Mesenchymal stem cell (in vitro differentiated cells and primary cell): ENCODE results near the gene UBAC2.

Source experiments
- DNase-seq: peaks from one replicate; pipeline ENCODE4 v3.0.0-alpha.2; 2013
- H2AFZ ChIP-seq: one replicate; pipeline ENCODE4 v1.6.1; 2013; ENCODE audit warnings: low read depth, mild to moderate bottlenecking, control low read depth, inconsistent platforms, low read length, moderate library complexity
- H2AK5ac ChIP-seq: 2 replicates; pipeline ENCODE4 v1.6.1; 2013; ENCODE audit warnings: low read length, moderate library complexity, mild to moderate bottlenecking, inconsistent platforms; ENCODE audit not compliant: severe bottlenecking
- H2BK120ac ChIP-seq: one replicate; pipeline ENCODE4 v1.6.1; 2013; ENCODE audit warnings: low read depth, mild to moderate bottlenecking, inconsistent platforms, low read length, moderate library complexity
- H2BK12ac ChIP-seq, 2 experiments: one replicate each; pipeline ENCODE4 v1.6.1; 2013; ENCODE audit warnings: inconsistent platforms in 2 of 2, low read length in 2 of 2, mild to moderate bottlenecking in 2 of 2, moderate library complexity in 2 of 2, control low read depth in 1 of 2
- H2BK15ac ChIP-seq: one replicate; pipeline ENCODE4 v1.6.1; 2013; ENCODE audit warnings: mild to moderate bottlenecking, low read depth, inconsistent platforms; ENCODE audit not compliant: poor library complexity, severe bottlenecking
- H2BK5ac ChIP-seq: 2 replicates; pipeline ENCODE4 v1.6.1; 2013; ENCODE audit warnings: low read depth, mild to moderate bottlenecking, low read length, control low read depth, inconsistent platforms; ENCODE audit not compliant: poor library complexity, severe bottlenecking
- H3K14ac ChIP-seq, 2 experiments: one replicate each; pipeline ENCODE4 v1.6.1; 2013; ENCODE audit warnings: inconsistent platforms in 2 of 2, low read length in 2 of 2, control low read depth in 1 of 2, mild to moderate bottlenecking in 1 of 2, moderate library complexity in 1 of 2
- H3K18ac ChIP-seq, 2 experiments: one replicate each; pipeline ENCODE4 v1.6.1; 2013; ENCODE audit warnings: inconsistent platforms in 2 of 2, low read length in 2 of 2, control low read depth in 1 of 2, low read depth in 1 of 2, mild to moderate bottlenecking in 1 of 2
- H3K23ac ChIP-seq, 2 experiments: one replicate each; pipeline ENCODE4 v1.6.1; 2013; ENCODE audit warnings: inconsistent platforms in 2 of 2, low read length in 2 of 2, mild to moderate bottlenecking in 2 of 2, moderate library complexity in 2 of 2, control low read depth in 1 of 2
- H3K27ac ChIP-seq: 2 replicates; pipeline ENCODE4 v1.5.1; 2013; ENCODE audit warnings: mild to moderate bottlenecking, moderate library complexity, low read length, control low read depth, inconsistent platforms; ENCODE audit not compliant: poor library complexity, severe bottlenecking
- H3K27me3 ChIP-seq, 2 experiments: 2 replicates each; pipeline versions ENCODE4 v1.6.1 to v1.7.0; 2013; ENCODE audit warnings: low read length in 2 of 2, mild to moderate bottlenecking in 2 of 2, moderate library complexity in 2 of 2, control low read depth in 1 of 2, inconsistent platforms in 1 of 2; ENCODE audit not compliant: control insufficient read depth in 1 of 2, insufficient read depth in 1 of 2
- H3K36me3 ChIP-seq, 2 experiments: 2 replicates each; pipeline versions ENCODE4 v1.6.1 to v1.7.0; 2013; ENCODE audit warnings: low read length in 2 of 2, control low read depth in 1 of 2, inconsistent platforms in 1 of 2, low read depth in 1 of 2, mild to moderate bottlenecking in 1 of 2; ENCODE audit not compliant: insufficient read depth in 2 of 2, control insufficient read depth in 1 of 2
- H3K4ac ChIP-seq, 2 experiments: one replicate each; pipeline ENCODE4 v1.6.1; 2013; ENCODE audit warnings: inconsistent platforms in 2 of 2, low read length in 2 of 2, mild to moderate bottlenecking in 2 of 2, moderate library complexity in 2 of 2, control low read depth in 1 of 2, low read depth in 1 of 2
- H3K4me1 ChIP-seq: 2 replicates; pipeline ENCODE4 v1.6.1; 2013; ENCODE audit warnings: low read depth, low read length, control low read depth; ENCODE audit not compliant: control insufficient read depth, insufficient read depth
- H3K4me2 ChIP-seq: 2 replicates; pipeline ENCODE4 v1.6.1; 2013; ENCODE audit warnings: low read length, mild to moderate bottlenecking, inconsistent platforms; ENCODE audit not compliant: poor library complexity, severe bottlenecking
- H3K4me3 ChIP-seq, 2 experiments: 2 replicates each; pipeline versions ENCODE4 v1.5.1 to v1.7.0; 2013; ENCODE audit warnings: low read length in 2 of 2, mild to moderate bottlenecking in 2 of 2, control low read depth in 1 of 2, low read depth in 1 of 2; ENCODE audit not compliant: insufficient read depth in 1 of 2
- H3K79me1 ChIP-seq: replicated peaks from 2 replicates; pipeline ENCODE4 v1.6.1; 2013; ENCODE audit warnings: mild to moderate bottlenecking, control low read depth, low read length, inconsistent platforms; ENCODE audit not compliant: poor library complexity, severe bottlenecking
- H3K9ac ChIP-seq: 2 replicates; pipeline ENCODE4 v1.7.0; 2013; ENCODE audit warnings: mild to moderate bottlenecking, low read length, moderate library complexity
- H3K9me3 ChIP-seq: 2 replicates; pipeline ENCODE4 v1.7.0; 2013; ENCODE audit warnings: mild to moderate bottlenecking, low read length; ENCODE audit not compliant: control insufficient read depth
- H4K8ac ChIP-seq: one replicate; pipeline ENCODE4 v1.6.1; 2013; ENCODE audit warnings: inconsistent platforms, mild to moderate bottlenecking, low read length, moderate library complexity
- H4K91ac ChIP-seq: one replicate; pipeline ENCODE4 v1.6.1; 2013; ENCODE audit warnings: mild to moderate bottlenecking, low read length, inconsistent platforms
- WGBS: methylation state at CpG from one replicate; pipeline ENCODE4 v1.1.7; 2013; ENCODE audit warnings: mixed read lengths; 5-methylcytosine and 5-hydroxymethylcytosine counted together

The UBAC2 gene

GRCh38 chr13:99373436-99373835 is 172.8 kb downstream of the UBAC2 start:
- H3K4ac ChIP-seq: no peak overlapping the region
- peaks cover 4% of the 10 kb centered on the region for H3K4me1 ChIP-seq
- H3K79me1 ChIP-seq: peaks cover 4% of the 10 kb centered on the region
- H3K4me3 ChIP-seq: no peak overlapping the region
- H4K8ac ChIP-seq: no peak overlapping the region
- H2BK15ac ChIP-seq: no peak overlapping the region
- H2AK5ac ChIP-seq: no peak overlapping the region
- DNase-seq: no peak
- H2BK120ac ChIP-seq: no peak overlapping the region
- H3K27ac ChIP-seq: no peak overlapping the region
- no peak overlapping the region for H2BK5ac ChIP-seq
- H3K9ac ChIP-seq: no peak overlapping the region
- no peak overlapping the region for H2AFZ ChIP-seq
- no peak overlapping the region for H4K91ac ChIP-seq
- no peak overlapping the region for H3K14ac ChIP-seq
- H3K36me3 ChIP-seq: peaks cover 30 to 44% of the 10 kb centered on the region in 2 experiments
- no peak overlapping the region for H3K4me2 ChIP-seq
- H3K9me3 ChIP-seq: no peaks in the 10 kb centered on the region
- H3K27me3 ChIP-seq: no peaks in the 10 kb centered on the region
- no peak overlapping the region for H3K18ac ChIP-seq
- H2BK12ac ChIP-seq: no peak overlapping the region
- 94% methylated on average over 7 of the region's 8 CpGs for WGBS
- H3K23ac ChIP-seq: no peak overlapping the region

GRCh38 chr13:99374169-99374991 is 173.7 kb downstream of the UBAC2 start:
- H3K9ac ChIP-seq: no peak overlapping the region
- H3K14ac ChIP-seq: no peak overlapping the region
- H3K79me1 ChIP-seq: peaks cover 4% of the 10 kb centered on the region
- H3K4ac ChIP-seq: no peak overlapping the region
- peaks cover 7% of the 10 kb centered on the region for H3K9me3 ChIP-seq
- H3K4me1 ChIP-seq: peaks cover 2% of the 10 kb centered on the region
- H2BK15ac ChIP-seq: no peak overlapping the region
- no peak for DNase-seq
- H3K36me3 ChIP-seq: peaks cover 27 to 45% of the 10 kb centered on the region in 2 experiments
- H4K8ac ChIP-seq: no peak overlapping the region
- H2BK120ac ChIP-seq: no peak overlapping the region
- WGBS: 98% methylated on average over 8 of the region's 10 CpGs
- H2AFZ ChIP-seq: no peak overlapping the region
- H4K91ac ChIP-seq: no peak overlapping the region
- H2AK5ac ChIP-seq: no peak overlapping the region
- no peak overlapping the region for H3K4me3 ChIP-seq
- H2BK5ac ChIP-seq: no peak overlapping the region
- H2BK12ac ChIP-seq: no peak overlapping the region
- no peak overlapping the region for H3K4me2 ChIP-seq
- no peak overlapping the region for H3K18ac ChIP-seq
- no peaks in the 10 kb centered on the region for H3K27me3 ChIP-seq
- H3K23ac ChIP-seq: no peak overlapping the region
- no peak overlapping the region for H3K27ac ChIP-seq

GRCh38 chr13:99374994-99375737 is 174.5 kb downstream of the UBAC2 start:
- H3K4me1 ChIP-seq: peaks cover 2% of the 10 kb centered on the region
- no peak overlapping the region for H2BK120ac ChIP-seq
- peaks cover 4% of the 10 kb centered on the region for H3K79me1 ChIP-seq
- no peak overlapping the region for H3K4me2 ChIP-seq
- 98% methylated on average over 12 of the region's 12 CpGs for WGBS
- no peak overlapping the region for H3K18ac ChIP-seq
- H2BK5ac ChIP-seq: no peak overlapping the region
- peaks cover 30 to 38% of the 10 kb centered on the region in 2 experiments for H3K36me3 ChIP-seq
- no peak for DNase-seq
- no peak overlapping the region for H3K14ac ChIP-seq
- no peak overlapping the region for H2AFZ ChIP-seq
- H2BK12ac ChIP-seq: no peak overlapping the region
- no peak overlapping the region for H3K9ac ChIP-seq
- H3K9me3 ChIP-seq: peaks cover 7% of the 10 kb centered on the region
- no peak overlapping the region for H2AK5ac ChIP-seq
- no peak overlapping the region for H3K23ac ChIP-seq
- no peak overlapping the region for H2BK15ac ChIP-seq
- no peak overlapping the region for H3K4ac ChIP-seq
- no peak overlapping the region for H4K8ac ChIP-seq
- H3K4me3 ChIP-seq: no peak overlapping the region
- H3K27me3 ChIP-seq: no peaks in the 10 kb centered on the region
- no peak overlapping the region for H3K27ac ChIP-seq
- H4K91ac ChIP-seq: no peak overlapping the region

DNA sequence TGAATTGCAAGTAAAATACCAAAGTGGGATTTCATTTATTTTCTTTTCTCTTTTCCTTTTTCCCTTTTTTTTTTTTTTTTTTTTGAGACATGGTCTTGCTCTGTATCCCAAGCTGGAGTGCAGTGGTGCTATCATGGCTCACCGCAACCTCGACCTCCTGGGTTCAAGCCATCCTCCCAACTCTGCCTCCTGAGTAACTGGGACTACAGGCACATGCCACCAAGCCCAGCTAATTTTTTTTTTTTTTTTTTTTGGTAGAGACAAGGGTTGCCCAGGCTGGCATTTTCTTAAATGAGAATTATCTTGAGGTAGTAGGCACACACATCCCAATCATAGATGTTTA is 175.1 kb downstream of the UBAC2 start:
- H2BK120ac ChIP-seq: no peak overlapping the region
- no CpG with 5 or more reads among the region's 2 CpGs for WGBS
- H3K18ac ChIP-seq: no peak overlapping the region
- no peak overlapping the region for H4K91ac ChIP-seq
- no peak overlapping the region for H3K14ac ChIP-seq
- H3K9ac ChIP-seq: no peak overlapping the region
- no peak overlapping the region for H2BK5ac ChIP-seq
- no peaks in the 10 kb centered on the region for H3K27me3 ChIP-seq
- H3K4me1 ChIP-seq: peaks cover 2% of the 10 kb centered on the region
- H3K36me3 ChIP-seq: peaks cover 29 to 39% of the 10 kb centered on the region in 2 experiments
- H3K27ac ChIP-seq: no peak overlapping the region
- H2AFZ ChIP-seq: no peak overlapping the region
- no peak overlapping the region for H2BK12ac ChIP-seq
- peaks cover 4% of the 10 kb centered on the region for H3K79me1 ChIP-seq
- H3K9me3 ChIP-seq: peaks cover 7% of the 10 kb centered on the region
- H3K23ac ChIP-seq: no peak overlapping the region
- H3K4me2 ChIP-seq: no peak overlapping the region
- H4K8ac ChIP-seq: no peak overlapping the region
- no peak overlapping the region for H2AK5ac ChIP-seq
- no peak for DNase-seq
- no peak overlapping the region for H2BK15ac ChIP-seq
- no peak overlapping the region for H3K4me3 ChIP-seq
- H3K4ac ChIP-seq: no peak overlapping the region
